ENCODE results near the gene ZNF8.

The ZNF8 gene

DNA sequence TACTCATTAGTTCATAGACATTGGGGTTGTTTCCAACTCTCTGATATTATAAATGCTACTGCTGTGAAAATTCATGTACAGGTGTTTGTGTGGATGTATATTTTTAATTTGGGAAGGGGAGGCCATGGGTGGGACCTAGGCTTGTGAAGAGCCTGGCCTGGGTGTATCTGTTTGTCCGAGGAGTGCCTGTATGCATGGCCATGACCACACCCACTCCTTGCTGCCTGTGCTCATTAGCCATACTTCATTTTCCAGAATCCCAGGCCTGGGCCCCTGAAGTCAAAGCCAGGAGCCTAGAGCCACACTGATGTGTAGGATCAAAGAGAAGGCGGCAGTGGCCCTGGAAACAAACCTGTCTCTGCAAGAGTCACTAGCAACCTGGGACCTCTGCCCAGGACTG lies 36.8 kb downstream of the ZNF8 start:
- no peaks in the 10 kb centered on the region for H3K27me3 ChIP-seq (ENCODE audit: insufficient read depth, low read length)
- H3K36me3 ChIP-seq (ENCODE audit: insufficient read depth, low read length): peaks cover 32% of the 10 kb centered on the region
- H3K27ac ChIP-seq (ENCODE audit: low read depth, low read length): no peak overlapping the region

DNA sequence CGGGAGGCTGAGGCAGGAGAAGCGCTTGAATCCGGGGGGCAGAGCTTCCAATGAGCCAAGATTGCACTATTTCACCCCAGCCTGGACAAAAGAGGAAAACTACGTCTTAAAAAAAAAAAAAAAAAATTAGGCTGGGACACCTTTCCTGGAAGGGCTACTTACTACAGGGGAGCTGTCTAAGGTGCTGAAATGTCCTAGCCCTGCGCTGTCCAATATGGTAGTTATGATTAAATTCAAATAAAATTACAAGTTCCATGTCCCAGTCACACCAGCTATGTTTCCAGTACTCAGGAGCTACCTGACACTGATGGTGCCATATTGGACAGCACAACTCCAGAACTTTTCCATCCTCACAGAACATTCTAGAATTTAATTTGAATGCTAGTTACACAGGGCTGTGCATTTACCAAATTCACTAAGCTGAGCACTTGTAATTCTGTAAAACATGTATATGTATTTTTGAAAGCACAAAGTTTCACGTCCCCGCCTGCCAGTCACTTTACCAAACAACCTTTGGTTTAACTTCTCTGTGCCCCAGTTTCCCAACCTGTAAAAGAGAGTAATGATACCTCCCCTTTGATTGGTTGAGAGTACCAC lies 38.8 kb downstream of the ZNF8 start:
- Histone ChIP-seq H3K36me3 (ENCODE audit: insufficient read depth, low read length) (peaks cover 18% of the 10 kb centered on the region), H2AFZ (ENCODE audit: low read length, unreplicated experiment) (no peak overlapping the region), H3K27me3 (ENCODE audit: insufficient read depth, low read length) (no peaks in the 10 kb centered on the region), H3K4me3 (ENCODE audit: low read depth, low read length) (no peak overlapping the region), H3K27ac (ENCODE audit: low read depth, low read length) (no peak overlapping the region), H3K4me1 (ENCODE audit: control insufficient read depth, insufficient read depth, low read length, unreplicated experiment) (no peaks in the 10 kb centered on the region), H3K79me2 (ENCODE audit: control insufficient read depth, insufficient read depth, low read length, unreplicated experiment) (no peaks in the 10 kb centered on the region)

More for the DNA sequence above, 36.8 kb downstream of the ZNF8 start:
- Histone ChIP-seq H3K79me2 (ENCODE audit: control insufficient read depth, insufficient read depth, low read length, unreplicated experiment) (no peaks in the 10 kb centered on the region), H3K4me1 (ENCODE audit: control insufficient read depth, insufficient read depth, low read length, unreplicated experiment) (no peaks in the 10 kb centered on the region), H2AFZ (ENCODE audit: low read length, unreplicated experiment) (no peak overlapping the region), H3K4me3 (ENCODE audit: low read depth, low read length) (no peak overlapping the region)

- H3K36me3 ChIP-seq (ENCODE audit: insufficient read depth, low read length): peaks cover 15% of the 10 kb centered on the region
- H2AFZ ChIP-seq (ENCODE audit: low read length, unreplicated experiment): no peak overlapping the region
- H3K4me1 ChIP-seq (ENCODE audit: control insufficient read depth, insufficient read depth, low read length, unreplicated experiment): no peaks in the 10 kb centered on the region
- no peaks in the 10 kb centered on the region for H3K27me3 ChIP-seq (ENCODE audit: insufficient read depth, low read length)
- H3K4me3 ChIP-seq (ENCODE audit: low read depth, low read length): no peak overlapping the region
- H3K27ac ChIP-seq (ENCODE audit: low read depth, low read length): no peak overlapping the region
- H3K79me2 ChIP-seq (ENCODE audit: control insufficient read depth, insufficient read depth, low read length, unreplicated experiment): no peaks in the 10 kb centered on the region
Measured at GRCh38 chr19:58318297-58318696, 39.5 kb downstream of the ZNF8 start.

GRCh38 chr19:58319241-58319640 lies 40.5 kb downstream of the ZNF8 start:
- Histone ChIP-seq H3K4me1 (ENCODE audit: control insufficient read depth, insufficient read depth, low read length, unreplicated experiment) (no peaks in the 10 kb centered on the region), H3K27me3 (ENCODE audit: insufficient read depth, low read length) (no peaks in the 10 kb centered on the region), H2AFZ (ENCODE audit: low read length, unreplicated experiment) (no peak overlapping the region), H3K36me3 (ENCODE audit: insufficient read depth, low read length) (peaks cover 9% of the 10 kb centered on the region), H3K79me2 (ENCODE audit: control insufficient read depth, insufficient read depth, low read length, unreplicated experiment) (no peaks in the 10 kb centered on the region), H3K27ac (ENCODE audit: low read depth, low read length) (no peak overlapping the region), H3K4me3 (ENCODE audit: low read depth, low read length) (no peak overlapping the region)

GRCh38 chr19:58325311-58326022 lies 46.7 kb downstream of the ZNF8 start:
- Histone ChIP-seq H3K4me3 (ENCODE audit: low read depth, low read length) (peak overlapping the region; percentile 92), H2AFZ (ENCODE audit: low read length, unreplicated experiment) (no peak overlapping the region), H3K4me1 (ENCODE audit: control insufficient read depth, insufficient read depth, low read length, unreplicated experiment) (peaks cover 6% of the 10 kb centered on the region), H3K36me3 (ENCODE audit: insufficient read depth, low read length) (no peaks in the 10 kb centered on the region), H3K79me2 (ENCODE audit: control insufficient read depth, insufficient read depth, low read length, unreplicated experiment) (peaks cover 32% of the 10 kb centered on the region), H3K27me3 (ENCODE audit: insufficient read depth, low read length) (no peaks in the 10 kb centered on the region), H3K27ac (ENCODE audit: low read depth, low read length) (no peak overlapping the region)

GRCh38 chr19:58326501-58326913 lies 47.8 kb downstream of the ZNF8 start:
- peak overlapping the region; percentile 46 for H2AFZ ChIP-seq (ENCODE audit: low read length, unreplicated experiment)
- no peak overlapping the region for H3K27ac ChIP-seq (ENCODE audit: low read depth, low read length)

GRCh38 chr19:58326914-58327726 lies 48.4 kb downstream of the ZNF8 start, which contains the start of gene ZSCAN22:
Gene ZSCAN22 (plus strand): TSS chr19:58326994. CDS start chr19:58334803, 7,809 bp downstream.
- Histone ChIP-seq H3K27ac (ENCODE audit: low read depth, low read length) (peak within 1 kb of the TSS; percentile 68), H3K27me3 (ENCODE audit: insufficient read depth, low read length) (no peaks in the 10 kb centered on the region), H3K4me1 (ENCODE audit: control insufficient read depth, insufficient read depth, low read length, unreplicated experiment) (peaks cover 9% of the 10 kb centered on the region), H3K79me2 (ENCODE audit: control insufficient read depth, insufficient read depth, low read length, unreplicated experiment) (peaks cover 34% of the 10 kb centered on the region), H3K36me3 (ENCODE audit: insufficient read depth, low read length) (no peaks in the 10 kb centered on the region), H3K4me3 (ENCODE audit: low read depth, low read length) (peak within 1 kb of the TSS; percentile 92), H2AFZ (ENCODE audit: low read length, unreplicated experiment) (peak within 1 kb of the TSS; percentile 88)

More at GRCh38 chr19:58326501-58326913, 47.8 kb downstream of the ZNF8 start:
- Histone ChIP-seq H3K36me3 (ENCODE audit: insufficient read depth, low read length) (no peaks in the 10 kb centered on the region), H3K4me3 (ENCODE audit: low read depth, low read length) (peak overlapping the region; percentile 92), H3K79me2 (ENCODE audit: control insufficient read depth, insufficient read depth, low read length, unreplicated experiment) (peaks cover 34% of the 10 kb centered on the region), H3K27me3 (ENCODE audit: insufficient read depth, low read length) (no peaks in the 10 kb centered on the region), H3K4me1 (ENCODE audit: control insufficient read depth, insufficient read depth, low read length, unreplicated experiment) (peaks cover 9% of the 10 kb centered on the region)

DNA sequence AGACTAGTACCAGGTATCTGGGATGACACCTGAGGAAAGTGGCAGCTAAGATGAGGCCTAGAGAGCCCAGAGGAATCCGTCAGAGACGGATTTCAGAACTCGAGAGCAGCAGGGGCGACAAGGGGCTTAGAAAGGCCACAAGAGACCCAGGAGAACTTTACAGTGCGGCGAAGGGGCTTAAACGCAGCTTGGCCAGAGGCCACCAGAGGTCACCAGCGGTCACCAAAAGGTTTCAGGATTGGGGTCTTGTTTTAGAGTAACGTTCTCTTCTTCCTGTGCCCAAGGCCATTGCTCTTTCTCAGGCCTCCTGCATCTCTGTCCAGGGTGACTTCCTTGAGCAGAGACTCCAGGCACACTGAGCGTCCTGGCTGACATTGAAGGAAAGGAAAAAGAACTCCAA lies 50.2 kb downstream of the ZNF8 start:
- H3K4me3 ChIP-seq (ENCODE audit: low read depth, low read length): no peak overlapping the region
- no peaks in the 10 kb centered on the region for H3K27me3 ChIP-seq (ENCODE audit: insufficient read depth, low read length)
- peaks cover 34% of the 10 kb centered on the region for H3K79me2 ChIP-seq (ENCODE audit: control insufficient read depth, insufficient read depth, low read length, unreplicated experiment)

DNA sequence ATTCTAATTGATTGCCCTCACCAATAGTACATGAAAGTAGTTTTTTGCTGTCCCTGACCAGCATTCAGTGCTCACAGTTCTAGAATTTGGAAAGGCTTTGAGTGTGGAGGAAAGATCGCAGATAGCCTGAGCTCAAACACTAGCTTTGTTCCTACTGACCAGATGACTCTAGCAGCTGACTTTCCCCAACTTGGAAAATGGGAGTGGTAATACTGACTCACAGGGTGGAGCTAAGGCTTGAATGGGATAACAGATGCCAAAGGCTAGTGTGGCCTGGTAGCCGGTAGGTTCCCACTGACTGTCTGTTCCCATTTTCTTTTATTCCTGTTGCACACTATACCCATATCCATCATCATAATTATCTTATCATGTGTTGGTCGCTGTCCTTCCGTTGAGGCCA lies 51.7 kb downstream of the ZNF8 start:
- Histone ChIP-seq H3K27ac (ENCODE audit: low read depth, low read length) (no peak overlapping the region), H2AFZ (ENCODE audit: low read length, unreplicated experiment) (no peak overlapping the region), H3K4me1 (ENCODE audit: control insufficient read depth, insufficient read depth, low read length, unreplicated experiment) (peaks cover 9% of the 10 kb centered on the region), H3K4me3 (ENCODE audit: low read depth, low read length) (no peak overlapping the region), H3K36me3 (ENCODE audit: insufficient read depth, low read length) (peaks cover 5% of the 10 kb centered on the region; the same call in 1 of the 2 replicates), H3K79me2 (ENCODE audit: control insufficient read depth, insufficient read depth, low read length, unreplicated experiment) (peaks cover 30% of the 10 kb centered on the region), H3K27me3 (ENCODE audit: insufficient read depth, low read length) (no peaks in the 10 kb centered on the region)

More for the DNA sequence above, 50.2 kb downstream of the ZNF8 start:
- Histone ChIP-seq H3K36me3 (ENCODE audit: insufficient read depth, low read length) (no peaks in the 10 kb centered on the region), H2AFZ (ENCODE audit: low read length, unreplicated experiment) (no peak overlapping the region), H3K4me1 (ENCODE audit: control insufficient read depth, insufficient read depth, low read length, unreplicated experiment) (peaks cover 9% of the 10 kb centered on the region), H3K27ac (ENCODE audit: low read depth, low read length) (no peak overlapping the region)

DNA sequence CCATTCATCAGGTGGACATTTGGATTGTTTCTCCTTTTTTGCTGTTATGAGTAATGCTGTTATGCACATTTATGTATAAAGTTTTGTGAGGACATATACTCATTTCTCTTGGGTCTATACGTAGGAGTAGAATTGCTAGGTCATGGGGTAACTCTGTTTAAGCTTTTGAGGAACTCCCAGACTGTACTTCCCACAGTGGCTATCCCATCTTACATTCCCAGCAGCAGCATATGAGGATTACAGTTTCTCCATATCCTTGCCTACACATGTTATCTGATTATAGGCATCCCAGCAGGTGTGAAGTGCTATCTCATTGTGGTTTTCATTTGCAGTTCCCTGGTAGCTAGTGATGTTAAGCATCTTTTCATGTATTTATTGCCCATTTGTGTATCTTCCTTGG lies 53.9 kb downstream of the ZNF8 start:
- Histone ChIP-seq H3K27ac (ENCODE audit: low read depth, low read length) (no peak overlapping the region), H3K4me1 (ENCODE audit: control insufficient read depth, insufficient read depth, low read length, unreplicated experiment) (peaks cover 9% of the 10 kb centered on the region), H2AFZ (ENCODE audit: low read length, unreplicated experiment) (no peak overlapping the region), H3K79me2 (ENCODE audit: control insufficient read depth, insufficient read depth, low read length, unreplicated experiment) (peaks cover 19% of the 10 kb centered on the region), H3K27me3 (ENCODE audit: insufficient read depth, low read length) (no peaks in the 10 kb centered on the region), H3K36me3 (ENCODE audit: insufficient read depth, low read length) (peaks cover 6% of the 10 kb centered on the region; the same call in 1 of the 2 replicates), H3K4me3 (ENCODE audit: low read depth, low read length) (no peak overlapping the region)

Measured in ACC112 (cell line).